Adrenal gland (tissue), 12 donors: ENCODE measurements around the gene ELN. TPM values are rescaled to one million over a fixed set of nuclear protein-coding genes. Genes with fewer than 3 reads are reported as not detected.

Experiments
- DNase-seq, 7 donors: peaks; one replicate each; pipeline ENCODE4 v3.0.0-alpha.2; 2019 to 2020
- H3K27ac ChIP-seq, 5 donors: fragments of 200-600 bp; sonication (generic) in 4 of 5; 1 replicate in 3 of 5; 2 replicates in 2 of 5; pipeline versions ENCODE4 v1.5.1 to v1.8.0; 2016 to 2020; ENCODE audit warnings: mild to moderate bottlenecking in 1 of 5
- H3K27me3 ChIP-seq: fragments of 200-600 bp; 2 replicates; pipeline ENCODE4 v1.8.0; 2021
- H3K36me3 ChIP-seq, 2 donors: fragments of 200-600 bp; replicated peaks in 1 of 2; 1 replicate in 1 of 2; 2 replicates in 1 of 2; pipeline versions ENCODE4 v1.5.1 to v1.8.0; 2018 to 2022
- H3K4me1 ChIP-seq, 2 donors: fragments of 200-600 bp; replicated peaks in 1 of 2; 1 replicate in 1 of 2; 2 replicates in 1 of 2; pipeline versions ENCODE4 v1.5.1 to v1.8.0; 2018 to 2021
- H3K4me3 ChIP-seq, 4 donors: fragments of 200-600 bp; sonication (generic) in 3 of 4; one replicate each; pipeline ENCODE4 v1.5.1; 2016 to 2018
- H3K9me3 ChIP-seq, 3 donors: fragments of 200-600 bp; sonication (generic) in 1 of 3; replicated peaks in 1 of 3; 1 replicate in 2 of 3; 2 replicates in 1 of 3; pipeline versions ENCODE4 v1.5.1 to v1.8.0; 2016 to 2021
- POLR2A ChIP-seq, 2 donors: fragments of 450-650 bp; IDR thresholded peaks; one replicate each; pipeline ENCODE4 v1.6.1; 2017; ENCODE audit warnings: antibody characterized with exemption in 2 of 2, mild to moderate bottlenecking in 2 of 2, moderate library complexity in 1 of 2
- WGBS, 4 donors: extraction: QIAGEN DNeasy Blood & Tissue Kit in 2 of 4; methylation state at CpG; one replicate each; pipeline versions ENCODE4 v1.1.5 to v1.1.7; 2013 to 2017; 5-methylcytosine and 5-hydroxymethylcytosine counted together
- intact Hi-C, 2 donors: fragments of 100-400 bp; cut with DNase I; formaldehyde crosslinking; loops; one replicate each; pipeline versions ENCODE4 v1.14.1 to v1.15.0; 2022 to 2023
- polyA plus RNA-seq, 3 donors: library from polyadenylated mRNA; stranded (reverse); fragments of 200-250 nt in 2 of 3; fragments of 350-450 nt in 1 of 3; fragmentation: Illumina TruSeq in 1 of 3; extraction: RNeasy Lipid Tissue Mini Kit (QIAGEN cat#74804) in 1 of 3; gene quantifications; one replicate each; pipeline ENCODE4 v1.2.3, GENCODE V29; 2013 to 2014
- total RNA-seq, 9 donors: library from RNA; depleted of rRNA in 4 of 9; stranded (reverse); fragments of >200 nt in 4 of 9; fragments of 120-200 nt in 1 of 9; fragmentation: NEBNext Ultra II Directional in 1 of 9; extraction: Animal tissue kit (Norgen Biotek cat#: 25700) in 1 of 9; gene quantifications; one replicate each; pipeline versions ENCODE4 v1.1.0 to v1.2.4, GENCODE V29; 2013 to 2023
- TF ChIP-seq, protein P1 (sequence below), 6 experiments: fragments of 450-650 bp in 4 of 6; fragments of 200-600 bp in 2 of 6; sonication (generic) in 1 of 6; IDR thresholded peaks; 1 replicate in 5 of 6; 2 replicates in 1 of 6; pipeline versions ENCODE4 v1.5.1 to v1.8.0; 2016 to 2021; ENCODE audit warnings: antibody characterized with exemption in 6 of 6, mild to moderate bottlenecking in 2 of 6, moderate library complexity in 1 of 6
- donor health status: healthy with polysubstance abuse.
- donor health status: Bipolar disorder and iron deficiency.
- donor health status: DM: yes; HTN: yes; CAD: no.
- donor health status: DM: no; HTN: no; CAD: no.
- donor health status: DM: no; HTN: no; CAD: no.
- donor health status: DM: yes; HTN: yes; CAD: no.

The ELN gene
- total and polyA plus RNA-seq, 12 donors = 4.6 to 107 (median 15.9) TPM

GRCh38 chr7:73986158-73986631 lies 41.8 kb upstream of the ELN start:
- TF ChIP-seq, protein P1, sequence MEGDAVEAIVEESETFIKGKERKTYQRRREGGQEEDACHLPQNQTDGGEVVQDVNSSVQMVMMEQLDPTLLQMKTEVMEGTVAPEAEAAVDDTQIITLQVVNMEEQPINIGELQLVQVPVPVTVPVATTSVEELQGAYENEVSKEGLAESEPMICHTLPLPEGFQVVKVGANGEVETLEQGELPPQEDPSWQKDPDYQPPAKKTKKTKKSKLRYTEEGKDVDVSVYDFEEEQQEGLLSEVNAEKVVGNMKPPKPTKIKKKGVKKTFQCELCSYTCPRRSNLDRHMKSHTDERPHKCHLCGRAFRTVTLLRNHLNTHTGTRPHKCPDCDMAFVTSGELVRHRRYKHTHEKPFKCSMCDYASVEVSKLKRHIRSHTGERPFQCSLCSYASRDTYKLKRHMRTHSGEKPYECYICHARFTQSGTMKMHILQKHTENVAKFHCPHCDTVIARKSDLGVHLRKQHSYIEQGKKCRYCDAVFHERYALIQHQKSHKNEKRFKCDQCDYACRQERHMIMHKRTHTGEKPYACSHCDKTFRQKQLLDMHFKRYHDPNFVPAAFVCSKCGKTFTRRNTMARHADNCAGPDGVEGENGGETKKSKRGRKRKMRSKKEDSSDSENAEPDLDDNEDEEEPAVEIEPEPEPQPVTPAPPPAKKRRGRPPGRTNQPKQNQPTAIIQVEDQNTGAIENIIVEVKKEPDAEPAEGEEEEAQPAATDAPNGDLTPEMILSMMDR (IDR thresholded peaks at IDR 0.05) = no peak
- TF ChIP-seq POLR2A (IDR thresholded peaks at IDR 0.05) = no peak
- no peak overlapping the region for H3K4me3 ChIP-seq
- H3K9me3 ChIP-seq = no peaks in the 10 kb centered on the region
- no peaks in the 10 kb centered on the region for H3K27me3 ChIP-seq
- H3K27ac ChIP-seq = peak overlapping the region in 1 of 5 donors; percentile 58
- no peaks in the 10 kb centered on the region for H3K4me1 ChIP-seq
- WGBS, 4 donors = 77 to 87% (median 82%) methylated on average over 11 to 17 of the region's 17 CpGs
- no peak for DNase-seq
- intact Hi-C loops = no loop called here
- no peaks in the 10 kb centered on the region for H3K36me3 ChIP-seq

DNA sequence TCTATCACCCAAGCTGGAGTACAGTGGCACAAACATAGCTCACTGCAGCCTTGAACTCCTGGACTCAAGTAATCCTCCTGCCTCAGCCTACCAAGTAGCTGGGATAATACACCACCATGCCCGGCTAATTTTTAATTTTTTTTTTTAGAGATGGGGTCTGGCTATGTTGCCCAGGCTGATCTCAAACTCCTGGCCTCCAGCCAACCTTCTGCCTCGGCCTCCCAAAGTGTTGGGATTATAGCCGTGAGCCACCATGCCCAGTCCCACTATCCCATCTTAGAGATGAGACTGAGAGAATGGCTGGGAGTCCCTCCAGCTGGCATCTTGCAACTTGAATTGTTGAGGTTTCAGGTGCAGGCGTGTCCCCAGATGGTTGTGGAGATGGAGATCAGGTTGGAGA lies 40.7 kb upstream of the ELN start:
- Histone ChIP-seq H3K27me3 (no peaks in the 10 kb centered on the region), H3K27ac (no peak overlapping the region), H3K9me3 (no peaks in the 10 kb centered on the region), H3K4me1 (no peaks in the 10 kb centered on the region), H3K36me3 (no peaks in the 10 kb centered on the region), H3K4me3 (no peak overlapping the region)
- intact Hi-C loops = no loop called here
- TF ChIP-seq, protein P1 (IDR thresholded peaks at IDR 0.05) = no peak
- TF ChIP-seq POLR2A (IDR thresholded peaks at IDR 0.05) = no peak
- WGBS, 4 donors = 76 to 88% (median 81%) methylated on average over 4 of the region's 4 CpGs
- no peak for DNase-seq

- TF ChIP-seq POLR2A (IDR thresholded peaks at IDR 0.05) = no peak
- TF ChIP-seq, protein P1 (IDR thresholded peaks at IDR 0.05) = no peak
- Histone ChIP-seq H3K36me3 (no peaks in the 10 kb centered on the region), H3K4me3 (no peak overlapping the region), H3K27ac (no peak overlapping the region), H3K9me3 (no peaks in the 10 kb centered on the region), H3K27me3 (no peaks in the 10 kb centered on the region), H3K4me1 (no peaks in the 10 kb centered on the region)
- DNase-seq = no peak
- 76 to 90% (median 79%) methylated on average over 6 to 9 of the region's 9 CpGs for WGBS, 4 donors
- intact Hi-C loops = no loop called here
These were observed 39.8 kb upstream of the ELN start for GRCh38 chr7:73988197-73988596.

GRCh38 chr7:73991522-73992100 lies 36.4 kb upstream of the ELN start:
- no peaks in the 10 kb centered on the region for H3K27me3 ChIP-seq
- H3K4me1 ChIP-seq = no peaks in the 10 kb centered on the region
- peak overlapping the region in 1 of 5 donors; percentile 66 for H3K27ac ChIP-seq
- no peak overlapping the region for H3K4me3 ChIP-seq
- WGBS, 4 donors = 94 to 98% (median 96%) methylated on average over 6 to 7 of the region's 7 CpGs
- DNase-seq = no peak
- intact Hi-C loops = no loop called here
- H3K9me3 ChIP-seq = no peaks in the 10 kb centered on the region
- no peaks in the 10 kb centered on the region for H3K36me3 ChIP-seq
- TF ChIP-seq, protein P1 (IDR thresholded peaks at IDR 0.05) = no peak
- TF ChIP-seq POLR2A (IDR thresholded peaks at IDR 0.05) = no peak
